Pancreas (tissue), 10 donors: ENCODE measurements around the gene MPRIP. TPM values are rescaled to one million over a fixed set of nuclear protein-coding genes. Genes with fewer than 3 reads are reported as not detected.
A peak's percentile ranks its signal among the peaks of the same experiment; 100 is the strongest.

Source experiments
- ATAC-seq, 4 donors: fragments of 200-7000 bp; cut with Tn5 transposase; one replicate each; pipeline versions ENCODE4 v1.8.0 to v1.9.1; 2020; ENCODE audit warnings: mild to moderate bottlenecking in 4 of 4, moderate library complexity in 4 of 4
- DNase-seq, 6 donors: peaks; one replicate each; pipeline ENCODE4 v3.0.0-alpha.2; 2020
- FAIRE-seq: peaks from 2 replicates; lab custom pipeline; 2012; peaks lifted over from hg19 to GRCh38; lab: Jason Lieb, UNC
- H3K27ac ChIP-seq, 4 donors: fragments of 200-600 bp; sonication (generic); 1 replicate in 3 of 4; 2 replicates in 1 of 4; pipeline versions ENCODE4 v1.5.0 to v1.8.0; 2020
- H3K27me3 ChIP-seq, 4 donors: fragments of 200-600 bp; one replicate each; pipeline ENCODE4 v1.8.0; 2021
- H3K36me3 ChIP-seq, 3 donors: fragments of 200-600 bp; sonication (generic) in 1 of 3; one replicate each; pipeline versions ENCODE4 v1.5.0 to v1.8.0; 2020 to 2021
- H3K4me1 ChIP-seq, 3 donors: fragments of 200-600 bp; one replicate each; pipeline ENCODE4 v1.8.0; 2021
- H3K4me3 ChIP-seq, 4 donors: fragments of 200-600 bp; sonication (generic) in 2 of 4; one replicate each; pipeline versions ENCODE4 v1.5.0 to v1.8.0; 2020 to 2021
- H3K9me3 ChIP-seq, 4 donors: fragments of 200-600 bp; one replicate each; pipeline ENCODE4 v1.8.0; 2021
- CTCF ChIP-seq, 4 donors: fragments of 200-600 bp; sonication (generic) in 3 of 4; IDR thresholded peaks; one replicate each; pipeline versions ENCODE4 v1.5.0 to v1.8.0; 2021; ENCODE audit warnings: antibody characterized with exemption in 4 of 4
- WGBS, 2 donors: extraction: QIAGEN DNeasy Blood & Tissue Kit; methylation state at CpG; one replicate each; pipeline ENCODE4 v1.1.7; 2013; 5-methylcytosine and 5-hydroxymethylcytosine counted together
- intact Hi-C, 3 donors: fragments of 100-400 bp; cut with DNase I; formaldehyde crosslinking; loops; one replicate each; pipeline versions ENCODE4 v1.11.1 to v1.14.2; 2022
- polyA plus RNA-seq, 2 donors: library from polyadenylated mRNA; stranded (reverse); fragments of 200-250 nt; gene quantifications; one replicate each; pipeline ENCODE4 v1.2.3, GENCODE V29; 2013
- total RNA-seq, 6 donors: library from RNA; stranded (reverse); fragmentation: NEBNext Ultra II Directional in 4 of 6; extraction: Animal tissue kit (Norgen Biotek cat#: 25700) in 4 of 6; gene quantifications; one replicate each; pipeline versions ENCODE4 v1.2.1 to v1.2.4, GENCODE V29; 2021 to 2023
- donor health status: healthy with polysubstance abuse.
- donor health status: DM: no; HTN: no; CAD: no; lungs with moderate emphysema.
- donor health status: DM: no; HTN: no; CAD: no.
- donor health status: control.
- donor health status: control.
- donor health status: Bipolar disorder and iron deficiency.
- donor health status: DM: yes; HTN: yes; CAD: no.
- donor health status: DM: no; HTN: no; CAD: no.
- donor health status: DM: no; HTN: no; CAD: no.
- donor health status: DM: yes; HTN: yes; CAD: no.

The MPRIP gene
- total and polyA plus RNA-seq, 8 donors: 91.8 to 242 (median 107) TPM

GRCh38 chr17:17206124-17206912 is 164.1 kb downstream of the MPRIP start, which contains the start of gene PLD6:
Gene PLD6 (minus strand): TSS chr17:17206333. CDS start chr17:17206286, 47 bp downstream.
- 4 to 10% methylated on average over 57 to 78 of the region's 78 CpGs for WGBS, 2 donors
- Histone ChIP-seq H3K9me3 (no peaks in the 10 kb centered on the region), H3K36me3 (no peaks in the 10 kb centered on the region), H3K27ac (peak within 1 kb of the TSS; percentile 78 to 89 (median 85)), H3K4me1 (peaks cover 0 to 13% (median 11%) of the 10 kb centered on the region in 3 donors), H3K27me3 (no peaks in the 10 kb centered on the region), H3K4me3 (peak within 1 kb of the TSS; percentile 22 to 70 (median 52))
- TF ChIP-seq CTCF (IDR thresholded peaks at IDR 0.05): no peak
- intact Hi-C loops: no loop called here
- peak; percentile 76 to 85 (median 80) for ATAC-seq
- no peak for FAIRE-seq
- DNase-seq: peak; percentile 88 to 99 (median 96)

- Histone ChIP-seq H3K4me1 (peaks cover 0 to 13% (median 11%) of the 10 kb centered on the region in 3 donors), H3K9me3 (no peaks in the 10 kb centered on the region), H3K27me3 (no peaks in the 10 kb centered on the region), H3K27ac (peak overlapping the region; percentile 78 to 89 (median 85)), H3K36me3 (no peaks in the 10 kb centered on the region), H3K4me3 (peak overlapping the region in 2 of 4 donors; percentile 50 to 70)
- DNase-seq (peak in 1 of 6 donors; percentile 59), FAIRE-seq (no peak), ATAC-seq (peak in 3 of 4 donors; percentile 5 to 38 (median 16))
- intact Hi-C loops: no loop called here
- WGBS, 2 donors: 18% methylated on average over 16 of the region's 16 CpGs
- TF ChIP-seq CTCF (IDR thresholded peaks at IDR 0.05): no peak
These were observed 164.7 kb downstream of the MPRIP start for GRCh38 chr17:17206913-17207335.

DNA sequence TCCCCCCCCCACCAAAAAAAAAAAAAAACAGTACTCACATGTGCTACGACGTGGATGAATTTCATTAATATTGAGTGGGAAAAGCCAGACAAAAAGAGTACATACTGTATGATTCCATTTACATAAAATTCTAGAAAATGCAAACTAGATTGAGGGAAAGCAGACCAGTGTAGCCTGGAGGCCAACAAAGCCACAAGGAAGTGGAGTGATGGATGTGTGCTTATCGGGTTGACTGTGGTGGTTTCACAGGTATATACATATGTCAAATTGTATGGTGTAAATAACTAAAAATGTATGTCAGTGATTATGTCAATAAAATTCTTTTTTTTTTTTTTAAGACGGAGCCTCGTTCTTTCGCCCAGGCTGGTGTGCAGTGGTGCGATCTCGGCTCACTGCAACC is 165.7 kb downstream of the MPRIP start:
- TF ChIP-seq CTCF (IDR thresholded peaks at IDR 0.05): no peak
- 90 to 92% methylated on average over 8 of the region's 8 CpGs for WGBS, 2 donors
- H3K4me1 ChIP-seq: peaks cover 0 to 13% (median 11%) of the 10 kb centered on the region in 3 donors
- FAIRE-seq (no peak), DNase-seq (no peak), ATAC-seq (no peak)
- no peaks in the 10 kb centered on the region for H3K9me3 ChIP-seq
- peaks cover 0 to 6% (median 0%) of the 10 kb centered on the region in 3 donors for H3K36me3 ChIP-seq
- H3K27me3 ChIP-seq: no peaks in the 10 kb centered on the region
- H3K27ac ChIP-seq: no peak overlapping the region
- intact Hi-C loops: no loop called here
- H3K4me3 ChIP-seq: no peak overlapping the region

- no peak overlapping the region for H3K27ac ChIP-seq
- peaks cover 5 to 62% (median 22%) of the 10 kb centered on the region in 3 donors for H3K36me3 ChIP-seq
- H3K4me3 ChIP-seq: no peak overlapping the region
- ATAC-seq (peak in 1 of 4 donors; percentile 7), DNase-seq (peak in 1 of 6 donors; percentile 48), FAIRE-seq (no peak)
- H3K4me1 ChIP-seq: no peaks in the 10 kb centered on the region
- H3K27me3 ChIP-seq: no peaks in the 10 kb centered on the region
- TF ChIP-seq CTCF (IDR thresholded peaks at IDR 0.05): no peak
- 85 to 92% methylated on average over 10 of the region's 10 CpGs for WGBS, 2 donors
- no peaks in the 10 kb centered on the region for H3K9me3 ChIP-seq
- intact Hi-C loops: no loop called here
These were observed 171.5 kb downstream of the MPRIP start for GRCh38 chr17:17213775-17214174.
